Right atrium auricular region (tissue), 2 donors: Measurements from ENCODE around the gene ZNF318. TPM values are rescaled to one million over a fixed set of nuclear protein-coding genes. Genes with fewer than 3 reads are reported as not detected.
"Not testable (repeated sequence)": the region's sequence is repeated elsewhere in the genome, so short reads cannot be mapped to it uniquely, and the experiment has no call there.

Experiments
- DNase-seq: peaks from one replicate; pipeline ENCODE4 v3.0.0-alpha.2; 2019; ENCODE audit warnings: low spot score
- H3K27ac ChIP-seq, 2 donors: fragments of 200-600 bp; sonication (generic); 1 replicate in 1 of 2; 2 replicates in 1 of 2; pipeline ENCODE4 v1.5.1; 2016 to 2019
- H3K27me3 ChIP-seq, 2 donors: fragments of 200-600 bp; sonication (generic); one replicate each; pipeline versions ENCODE4 v1.5.1 to v1.6.0; 2017 to 2019
- H3K36me3 ChIP-seq: fragments of 200-600 bp; sonication (generic); one replicate; pipeline ENCODE4 v1.5.1; 2016
- H3K4me1 ChIP-seq, 2 donors: fragments of 200-600 bp; sonication (generic); one replicate each; pipeline versions ENCODE4 v1.5.1 to v1.6.0; 2017 to 2019
- H3K4me3 ChIP-seq, 2 donors: fragments of 200-600 bp; sonication (generic); 1 replicate in 1 of 2; 2 replicates in 1 of 2; pipeline ENCODE4 v1.5.1; 2017 to 2019; ENCODE audit warnings: mild to moderate bottlenecking in 1 of 2, moderate library complexity in 1 of 2
- H3K9me3 ChIP-seq, 2 donors: fragments of 200-600 bp; sonication (generic); one replicate each; pipeline ENCODE4 v1.5.1; 2019
- CTCF ChIP-seq, 2 donors: fragments of 200-600 bp; sonication (generic); IDR thresholded peaks; one replicate each; pipeline ENCODE4 v1.5.1; 2019; ENCODE audit warnings: antibody characterized with exemption in 2 of 2
- total RNA-seq, 2 donors: library from RNA; depleted of rRNA; stranded (reverse); fragments of >200 nt; gene quantifications; one replicate each; pipeline ENCODE4 v1.1.0, GENCODE V29; 2016

Gene ZNF318
- total RNA-seq, 2 donors from 2014 or later, result 10.1 to 11.3 TPM

GRCh38 chr6:43367245-43367984 lies 2.0 kb downstream of the ZNF318 start:
- Histone ChIP-seq H3K4me3 (no peak overlapping the region), H3K36me3 (peaks cover 14% of the 10 kb centered on the region), H3K9me3 (no peaks in the 10 kb centered on the region), H3K27ac (no peak overlapping the region), H3K4me1 (peaks cover 0 to 20% of the 10 kb centered on the region in 2 donors), H3K27me3 (no peaks in the 10 kb centered on the region)
- TF ChIP-seq CTCF (IDR thresholded peaks at IDR 0.05), result no peak
- no peak for DNase-seq

- H3K36me3 ChIP-seq, result peaks cover 39% of the 10 kb centered on the region
- no peak for TF ChIP-seq CTCF (IDR thresholded peaks at IDR 0.05)
Measured at GRCh38 chr6:43361269-43361668, 8.2 kb downstream of the ZNF318 start.

GRCh38 chr6:43359831-43360230 lies 9.6 kb downstream of the ZNF318 start:
- TF ChIP-seq CTCF (IDR thresholded peaks at IDR 0.05), result no peak
- no peak overlapping the region for H3K4me3 ChIP-seq
- peaks cover 51% of the 10 kb centered on the region for H3K36me3 ChIP-seq
- H3K27ac ChIP-seq, result no peak overlapping the region
- H3K9me3 ChIP-seq, result no peaks in the 10 kb centered on the region
- H3K27me3 ChIP-seq, result no peaks in the 10 kb centered on the region
- DNase-seq, result no peak
- no peaks in the 10 kb centered on the region for H3K4me1 ChIP-seq

More at GRCh38 chr6:43361269-43361668, 8.2 kb downstream of the ZNF318 start:
- Histone ChIP-seq H3K9me3 (no peaks in the 10 kb centered on the region), H3K27ac (no peak overlapping the region), H3K27me3 (no peaks in the 10 kb centered on the region), H3K4me1 (no peaks in the 10 kb centered on the region), H3K4me3 (no peak overlapping the region)
- no peak for DNase-seq

GRCh38 chr6:43359381-43359780 lies 10.1 kb downstream of the ZNF318 start:
- Histone ChIP-seq H3K27ac (no peak overlapping the region), H3K4me1 (no peaks in the 10 kb centered on the region), H3K27me3 (no peaks in the 10 kb centered on the region), H3K36me3 (peaks cover 52% of the 10 kb centered on the region), H3K9me3 (no peaks in the 10 kb centered on the region), H3K4me3 (no peak overlapping the region)
- no peak for DNase-seq
- no peak for TF ChIP-seq CTCF (IDR thresholded peaks at IDR 0.05)

GRCh38 chr6:43355862-43356590 lies 13.4 kb downstream of the ZNF318 start:
- H3K36me3 ChIP-seq, result peaks cover 54% of the 10 kb centered on the region
- H3K27me3 ChIP-seq, result no peaks in the 10 kb centered on the region
- no peak overlapping the region for H3K27ac ChIP-seq
- H3K9me3 ChIP-seq, result no peaks in the 10 kb centered on the region
- no peak for DNase-seq
- peak; percentile 19 to 59 for TF ChIP-seq CTCF (IDR thresholded peaks at IDR 0.05)
- no peak overlapping the region for H3K4me3 ChIP-seq
- H3K4me1 ChIP-seq, result no peaks in the 10 kb centered on the region

- not testable (repeated sequence) for H3K4me1 ChIP-seq, H3K27me3 ChIP-seq, DNase-seq, H3K4me3 ChIP-seq, H3K27ac ChIP-seq, H3K9me3 ChIP-seq
- H3K36me3 ChIP-seq, result peaks cover 55% of the 10 kb centered on the region
Measured at GRCh38 chr6:43351951-43352350, 17.5 kb downstream of the ZNF318 start.
